ENCODE data around the gene EPS8.

DNA sequence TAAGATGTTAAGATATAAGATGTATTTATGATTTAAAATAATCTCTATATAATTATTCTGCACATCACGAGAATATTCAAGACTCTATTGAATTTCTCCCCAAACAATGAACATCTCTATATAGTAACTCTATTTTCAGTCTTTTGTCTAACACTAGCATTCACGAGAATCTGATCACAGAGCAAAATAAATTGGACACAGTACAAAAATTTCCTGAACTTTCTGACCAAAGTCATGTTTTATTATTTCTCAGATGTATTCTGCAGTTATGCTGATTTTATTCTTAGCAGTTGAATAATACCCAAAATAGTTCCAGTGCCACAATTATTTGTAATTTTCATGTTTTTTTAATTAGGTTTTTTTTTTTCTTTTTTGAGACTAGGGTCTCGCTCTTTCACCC is 19.6 kb downstream of the EPS8 start:
- TF ChIP-seq, protein P1, sequence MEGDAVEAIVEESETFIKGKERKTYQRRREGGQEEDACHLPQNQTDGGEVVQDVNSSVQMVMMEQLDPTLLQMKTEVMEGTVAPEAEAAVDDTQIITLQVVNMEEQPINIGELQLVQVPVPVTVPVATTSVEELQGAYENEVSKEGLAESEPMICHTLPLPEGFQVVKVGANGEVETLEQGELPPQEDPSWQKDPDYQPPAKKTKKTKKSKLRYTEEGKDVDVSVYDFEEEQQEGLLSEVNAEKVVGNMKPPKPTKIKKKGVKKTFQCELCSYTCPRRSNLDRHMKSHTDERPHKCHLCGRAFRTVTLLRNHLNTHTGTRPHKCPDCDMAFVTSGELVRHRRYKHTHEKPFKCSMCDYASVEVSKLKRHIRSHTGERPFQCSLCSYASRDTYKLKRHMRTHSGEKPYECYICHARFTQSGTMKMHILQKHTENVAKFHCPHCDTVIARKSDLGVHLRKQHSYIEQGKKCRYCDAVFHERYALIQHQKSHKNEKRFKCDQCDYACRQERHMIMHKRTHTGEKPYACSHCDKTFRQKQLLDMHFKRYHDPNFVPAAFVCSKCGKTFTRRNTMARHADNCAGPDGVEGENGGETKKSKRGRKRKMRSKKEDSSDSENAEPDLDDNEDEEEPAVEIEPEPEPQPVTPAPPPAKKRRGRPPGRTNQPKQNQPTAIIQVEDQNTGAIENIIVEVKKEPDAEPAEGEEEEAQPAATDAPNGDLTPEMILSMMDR (IDR thresholded peaks at IDR 0.05): no peak
- TF ChIP-seq SIN3A (IDR thresholded peaks at IDR 0.05; ENCODE audit: borderline replicate concordance, insufficient read depth, low read depth, low read length): no peak
- no peak for TF ChIP-seq TCF7L2 (IDR thresholded peaks at IDR 0.05; ENCODE audit: low read depth, low read length)
- no peak for TF ChIP-seq POLR2AphosphoS5 (IDR thresholded peaks at IDR 0.05; ENCODE audit: low read depth, low read length)
